ENCODE data around the gene SLCO2A1.
A peak's percentile ranks its signal among the peaks of the same experiment; 100 is the strongest.

Gene SLCO2A1

DNA sequence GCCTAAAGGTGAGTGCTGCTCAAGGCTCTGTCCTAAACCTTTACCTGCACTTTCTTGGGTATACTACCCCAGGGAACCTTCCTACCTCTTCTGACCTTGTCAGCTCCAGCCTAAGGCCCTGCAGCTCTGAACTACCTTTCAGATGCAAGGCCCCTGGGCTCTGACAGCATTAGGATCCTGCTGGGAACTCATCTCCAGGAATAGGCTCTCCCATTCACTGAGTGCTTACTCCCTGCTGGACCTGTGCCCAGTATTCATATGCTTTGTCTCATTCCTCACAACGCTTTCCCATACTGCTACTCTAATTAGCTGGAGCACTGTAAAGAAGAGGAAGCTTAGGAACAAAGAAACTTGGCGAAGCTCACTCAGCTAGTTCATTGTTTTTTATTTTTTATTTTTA lies 80.3 kb downstream of the SLCO2A1 start:
- no peak for DNase-seq (ENCODE audit: low spot score)

GRCh38 chr3:133948996-133949395 lies 80.7 kb downstream of the SLCO2A1 start:
- DNase-seq (ENCODE audit: low spot score), result no peak

DNA sequence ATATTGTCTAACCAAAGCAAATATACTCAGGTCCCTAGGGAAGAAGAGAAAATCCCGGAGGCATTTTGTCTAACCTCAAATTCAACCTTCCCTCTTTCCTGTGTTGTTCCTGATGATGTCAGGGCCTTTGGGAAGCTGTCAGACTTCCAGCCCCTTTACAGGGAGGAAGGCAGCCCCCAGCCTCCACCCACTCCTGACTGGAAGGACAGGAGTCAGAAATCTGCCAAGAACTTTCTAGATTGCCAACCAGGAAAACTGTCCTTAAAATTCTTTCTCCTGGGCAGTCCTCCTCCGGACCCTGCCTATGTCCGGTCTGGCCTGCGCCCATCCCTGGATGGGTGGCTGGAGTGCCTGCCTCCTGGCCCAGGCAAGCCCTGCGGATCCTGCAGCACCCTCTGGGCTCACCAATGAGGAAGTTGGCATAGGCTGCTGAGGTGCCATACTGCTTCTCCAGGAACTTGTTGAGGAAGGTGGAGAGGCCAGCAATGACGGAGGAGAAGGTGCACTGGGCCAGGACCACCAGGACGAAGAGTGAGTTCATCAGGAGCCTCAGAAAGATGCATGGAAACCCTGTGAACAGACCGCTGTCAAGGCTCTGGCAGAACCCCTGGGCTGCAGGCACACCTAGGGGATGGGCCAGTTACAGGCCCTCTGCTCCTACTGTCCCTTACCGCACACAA lies 81.5 kb downstream of the SLCO2A1 start:
- DNase-seq (ENCODE audit: low spot score), result no peak

DNA sequence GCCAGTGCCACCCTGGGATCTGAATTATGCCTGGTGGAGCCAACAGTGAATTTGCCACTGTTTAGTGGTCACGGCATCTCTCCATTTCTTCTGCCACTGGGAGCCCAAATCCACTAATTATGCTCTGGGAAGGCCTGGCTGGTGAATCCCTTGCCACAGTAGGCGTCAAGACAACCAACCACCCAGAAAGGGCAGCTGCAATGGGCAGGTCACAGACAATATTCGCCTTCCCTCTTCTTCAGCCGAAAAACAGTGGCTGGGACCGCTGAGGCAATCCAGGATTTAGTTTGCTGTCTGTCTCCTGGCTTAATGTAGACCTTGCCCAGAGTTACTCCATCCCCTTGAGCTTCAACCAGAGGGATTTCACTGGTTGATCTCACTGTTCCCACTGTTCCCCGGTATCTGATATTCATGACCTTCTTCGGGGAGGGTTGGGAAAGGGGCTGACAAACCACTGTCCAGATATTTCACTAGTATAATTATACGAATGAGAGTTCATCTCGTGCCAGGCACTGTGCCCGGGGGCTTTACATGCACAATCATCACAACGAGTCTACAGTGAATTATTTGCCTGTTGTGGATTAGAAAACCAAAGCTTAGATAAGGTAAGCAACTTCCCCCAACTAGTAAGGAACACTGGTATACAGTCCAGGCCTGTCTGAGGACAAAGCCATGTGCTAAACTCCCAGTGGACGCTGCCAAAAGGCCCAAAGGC lies 84.2 kb downstream of the SLCO2A1 start:
- DNase-seq (ENCODE audit: low spot score), result no peak

GRCh38 chr3:133944641-133945380 lies 84.9 kb downstream of the SLCO2A1 start:
- DNase-seq (ENCODE audit: low spot score), result no peak

GRCh38 chr3:133944181-133944580 lies 85.5 kb downstream of the SLCO2A1 start:
- DNase-seq (ENCODE audit: low spot score), result no peak

DNA sequence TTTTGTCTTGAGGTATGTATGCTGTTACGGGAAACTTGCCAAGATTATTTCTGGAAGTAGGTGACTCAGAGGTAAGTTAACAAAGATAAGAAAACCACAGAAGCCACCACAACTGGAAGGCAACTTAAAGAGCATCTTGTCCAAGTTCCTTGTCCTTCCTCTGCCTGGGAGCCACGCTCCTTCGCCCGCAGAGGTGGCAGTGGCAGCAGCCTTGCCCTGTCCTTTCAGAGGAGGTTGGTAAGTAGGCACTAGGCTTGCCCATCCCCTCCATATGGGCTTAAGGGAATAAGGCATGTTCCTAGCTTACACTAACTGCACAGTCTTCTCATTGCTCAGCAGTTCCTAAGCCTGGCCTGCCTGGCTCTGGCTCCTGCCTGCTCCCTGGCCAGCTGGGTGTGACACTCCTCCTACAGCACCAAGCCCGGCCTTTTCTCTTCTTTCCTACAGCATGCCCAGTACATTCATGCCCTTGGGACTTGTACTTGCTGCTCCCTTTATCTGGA lies 86.0 kb downstream of the SLCO2A1 start:
- DNase-seq (ENCODE audit: low spot score), result peak; percentile 18

- DNase-seq (ENCODE audit: low spot score), result no peak
Measured at GRCh38 chr3:133943031-133943535, 86.6 kb downstream of the SLCO2A1 start.

GRCh38 chr3:133941415-133941821 lies 88.3 kb downstream of the SLCO2A1 start:
- no peak for DNase-seq (ENCODE audit: low spot score)

DNA sequence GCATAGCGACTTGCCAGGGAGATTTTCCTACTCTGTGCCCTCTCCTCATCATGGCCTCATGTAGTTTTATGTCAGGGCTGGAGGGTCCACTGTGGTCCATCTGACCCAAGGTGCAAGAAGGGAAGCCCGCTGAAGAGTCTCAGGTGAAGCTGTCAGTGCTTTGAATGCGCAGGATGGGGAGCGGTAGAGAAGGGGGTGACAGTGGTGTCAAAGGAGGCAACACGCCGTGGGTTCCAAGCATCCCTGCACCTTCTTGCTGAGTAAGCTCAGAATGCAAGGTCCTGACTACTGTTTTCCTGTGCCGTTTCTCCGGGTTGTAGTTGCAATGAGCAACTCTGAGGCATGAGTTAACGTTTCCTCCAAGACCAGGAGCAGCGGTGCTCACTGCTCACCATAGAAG lies 89.2 kb downstream of the SLCO2A1 start:
- no peak for DNase-seq (ENCODE audit: low spot score)

DNA sequence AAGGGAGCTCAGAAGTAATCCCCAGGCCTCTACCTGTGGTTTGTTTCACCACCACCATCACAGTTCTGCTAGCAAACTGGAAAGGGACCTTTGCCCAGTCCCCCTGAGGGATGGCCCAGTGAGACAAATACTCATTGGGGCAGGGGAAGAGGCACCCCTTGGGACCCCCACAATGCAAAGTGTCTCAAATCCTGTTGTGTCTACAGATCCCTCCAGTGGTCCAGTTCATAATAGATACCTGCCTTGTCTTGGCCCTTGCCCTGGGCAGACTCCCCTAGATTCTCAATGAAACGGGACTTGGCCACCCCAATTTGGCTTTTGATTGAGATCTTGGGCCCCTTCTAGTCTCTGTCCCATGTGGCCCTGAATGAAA lies 90.3 kb downstream of the SLCO2A1 start:
- no peak for DNase-seq (ENCODE audit: low spot score)

DNA sequence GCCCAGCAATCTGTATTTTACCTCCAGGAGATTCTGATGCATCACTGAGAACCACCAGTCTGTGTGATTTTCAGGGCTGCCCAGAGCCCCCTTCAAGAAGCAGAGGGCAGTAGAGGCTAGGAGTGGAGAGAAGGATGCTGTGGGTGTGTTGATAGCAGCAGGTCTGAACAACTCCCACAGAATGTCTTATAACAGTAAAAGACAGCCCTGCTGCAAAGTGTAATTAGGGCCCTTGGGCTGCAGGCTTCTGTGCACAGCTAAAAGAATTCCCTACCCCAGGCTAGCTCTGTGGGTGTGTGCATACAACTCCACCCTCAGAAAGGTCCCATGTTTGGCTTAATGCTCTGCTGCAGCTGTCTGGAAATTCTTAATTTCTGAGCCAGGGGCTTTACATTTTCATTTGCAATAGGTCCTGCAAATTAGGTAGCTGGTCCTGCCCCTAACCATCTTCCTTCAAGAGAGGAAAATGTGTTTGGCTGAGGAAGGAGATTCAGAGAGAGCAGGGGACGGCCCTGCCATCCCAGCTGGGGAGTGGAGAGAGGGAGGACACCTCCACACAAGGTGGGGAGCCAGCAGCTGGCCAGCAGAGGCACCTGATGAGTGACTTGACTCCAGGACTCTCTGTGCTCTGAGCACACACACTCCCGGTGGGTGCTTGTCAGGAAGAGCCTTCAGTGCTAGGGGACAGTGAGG lies 90.8 kb downstream of the SLCO2A1 start:
- DNase-seq (ENCODE audit: low spot score), result no peak

- DNase-seq (ENCODE audit: low spot score), result no peak
Measured at GRCh38 chr3:133937756-133938601, 91.7 kb downstream of the SLCO2A1 start.

- DNase-seq (ENCODE audit: low spot score), result no peak
Measured at GRCh38 chr3:133937061-133937686, 92.6 kb downstream of the SLCO2A1 start.

GRCh38 chr3:133935843-133936769 lies 93.6 kb downstream of the SLCO2A1 start:
- no peak for DNase-seq (ENCODE audit: low spot score)

GRCh38 chr3:133934996-133935842 lies 94.5 kb downstream of the SLCO2A1 start:
- no peak for DNase-seq (ENCODE audit: low spot score)

GRCh38 chr3:133934073-133934970 lies 95.4 kb downstream of the SLCO2A1 start:
- no peak for DNase-seq (ENCODE audit: low spot score)
